GM21360 (cell line): Measurements from ENCODE around the gene ICAM1.

Experiments
- ATAC-seq: cut with Tn5 transposase; IDR thresholded peaks from one replicate; pipeline ENCODE4 v1.9.1; 2021; ENCODE audit warnings: mild to moderate bottlenecking, moderate library complexity; ENCODE audit not compliant: unreplicated experiment

The ICAM1 gene

DNA sequence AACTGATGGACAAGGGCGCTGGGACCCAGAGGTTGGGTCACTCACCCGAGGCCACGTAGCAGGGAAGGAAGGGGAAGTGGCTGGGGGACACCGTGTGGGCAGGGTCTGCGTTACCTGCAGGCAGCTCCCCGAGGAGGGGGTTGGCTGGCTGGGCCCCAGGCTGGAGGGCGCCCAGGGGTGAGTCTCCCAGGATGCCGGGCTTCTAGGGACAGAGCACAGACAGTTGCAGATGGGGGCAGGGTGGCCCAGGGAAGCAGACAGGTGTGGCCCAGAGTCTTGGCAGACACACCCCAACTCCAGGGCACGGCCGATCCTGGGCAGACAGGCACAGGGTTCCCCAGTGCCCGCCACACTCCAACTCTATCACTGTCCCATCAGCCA, 50.5 kb downstream of the ICAM1 start:
- ATAC-seq, result no peak

GRCh38 chr19:10321874-10322835, 51.2 kb downstream of the ICAM1 start:
- no peak for ATAC-seq

DNA sequence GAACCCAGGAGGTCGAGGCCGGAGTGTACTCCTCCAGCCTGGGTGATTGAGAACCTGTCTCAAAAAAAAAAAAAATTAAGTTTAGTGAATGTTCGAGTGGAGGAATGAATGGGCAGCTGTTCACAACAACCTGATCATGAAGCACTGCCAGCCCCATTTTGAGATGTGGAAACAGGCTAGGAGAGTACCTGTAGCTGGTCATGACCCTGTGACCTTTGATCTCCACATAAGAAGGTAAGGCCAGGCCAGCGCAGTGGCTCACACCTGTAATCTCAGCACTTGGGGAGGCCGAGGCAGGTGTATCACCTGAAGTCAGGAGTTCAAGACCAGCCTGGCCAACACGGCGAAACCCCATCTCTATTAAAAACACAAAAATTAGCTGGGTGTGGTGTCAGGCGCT, 54.8 kb downstream of the ICAM1 start:
- no peak for ATAC-seq

DNA sequence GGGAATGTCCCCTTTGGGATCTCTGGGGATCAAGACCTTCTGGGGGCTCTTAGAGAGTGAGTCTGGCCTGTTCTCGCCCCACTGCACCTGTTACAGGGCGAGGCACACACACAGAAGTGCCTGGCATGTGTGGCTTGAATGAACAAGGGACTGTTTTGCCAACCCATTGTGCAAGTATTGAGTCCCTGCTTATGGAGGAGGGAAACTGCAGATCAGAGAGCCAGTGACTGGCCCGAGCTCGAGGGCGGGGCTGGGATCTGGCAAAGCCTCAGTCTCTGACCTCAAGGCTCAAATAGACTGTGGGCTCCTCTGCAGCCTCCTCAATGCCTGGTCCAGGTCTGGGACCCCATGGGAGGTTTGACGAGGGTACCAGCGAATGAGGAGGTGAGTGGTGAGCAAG, 56.9 kb downstream of the ICAM1 start:
- ATAC-seq, result no peak

DNA sequence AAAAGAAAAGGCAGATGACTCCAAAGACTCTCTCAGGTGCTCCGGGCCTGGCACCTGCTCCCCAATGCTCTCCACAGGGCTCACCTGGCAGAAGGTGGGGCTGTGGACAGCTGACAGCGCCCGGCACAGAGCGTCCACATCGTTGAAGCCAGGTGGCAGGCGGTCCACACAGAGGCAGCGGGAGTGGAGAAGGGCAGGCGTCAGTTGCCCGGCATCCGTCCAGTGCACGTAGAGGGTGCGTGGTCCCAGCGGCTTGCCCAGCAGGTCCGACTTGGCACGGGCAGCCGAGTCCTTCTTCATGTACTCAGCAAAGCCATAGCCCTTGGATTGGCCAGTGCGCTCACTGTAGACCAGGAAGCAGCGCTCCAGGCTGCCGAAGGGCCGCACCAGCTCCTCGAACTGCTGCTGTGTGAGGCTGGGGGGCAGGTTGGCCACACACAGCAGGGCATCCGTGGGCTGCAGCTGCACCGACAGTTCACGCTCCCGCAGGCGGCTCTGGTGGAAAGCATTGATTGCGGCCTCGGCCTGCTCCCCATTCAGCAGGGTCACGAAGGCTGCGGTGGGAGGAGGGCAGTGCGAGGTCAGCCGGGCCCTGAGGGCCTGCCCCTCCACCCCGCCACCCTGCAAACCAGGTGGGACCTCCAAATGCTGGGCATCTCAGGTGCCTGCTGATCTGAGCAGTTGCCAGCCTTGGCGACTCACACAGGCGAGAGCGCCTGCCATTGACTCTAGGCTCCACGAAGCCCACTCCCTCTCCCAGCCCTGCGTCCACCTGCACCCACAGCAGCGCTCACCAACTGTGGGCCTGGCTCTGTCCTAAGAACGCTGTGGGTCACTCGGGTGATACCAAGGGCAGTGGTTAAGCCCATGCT, 57.9 kb downstream of the ICAM1 start:
- no peak for ATAC-seq

DNA sequence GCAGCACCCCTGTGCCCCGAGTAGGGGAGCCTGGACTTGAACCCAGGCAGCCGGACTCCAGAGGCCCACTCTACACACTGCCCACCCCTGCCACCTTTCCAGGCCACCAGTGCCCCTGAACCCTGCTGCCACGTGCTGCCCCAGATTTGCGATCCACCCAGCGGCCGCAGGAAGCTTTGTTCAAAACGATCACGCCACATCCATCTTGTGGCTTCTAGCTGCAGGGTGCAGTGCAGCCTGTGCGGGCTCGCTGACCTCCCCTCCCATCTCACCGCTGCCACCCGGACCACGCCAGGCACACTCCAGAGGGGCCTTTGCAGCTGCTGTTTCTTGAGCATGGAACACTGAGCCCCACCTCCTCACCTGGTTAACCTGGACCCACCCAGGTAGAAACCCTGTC, 58.6 kb downstream of the ICAM1 start:
- no peak for ATAC-seq

DNA sequence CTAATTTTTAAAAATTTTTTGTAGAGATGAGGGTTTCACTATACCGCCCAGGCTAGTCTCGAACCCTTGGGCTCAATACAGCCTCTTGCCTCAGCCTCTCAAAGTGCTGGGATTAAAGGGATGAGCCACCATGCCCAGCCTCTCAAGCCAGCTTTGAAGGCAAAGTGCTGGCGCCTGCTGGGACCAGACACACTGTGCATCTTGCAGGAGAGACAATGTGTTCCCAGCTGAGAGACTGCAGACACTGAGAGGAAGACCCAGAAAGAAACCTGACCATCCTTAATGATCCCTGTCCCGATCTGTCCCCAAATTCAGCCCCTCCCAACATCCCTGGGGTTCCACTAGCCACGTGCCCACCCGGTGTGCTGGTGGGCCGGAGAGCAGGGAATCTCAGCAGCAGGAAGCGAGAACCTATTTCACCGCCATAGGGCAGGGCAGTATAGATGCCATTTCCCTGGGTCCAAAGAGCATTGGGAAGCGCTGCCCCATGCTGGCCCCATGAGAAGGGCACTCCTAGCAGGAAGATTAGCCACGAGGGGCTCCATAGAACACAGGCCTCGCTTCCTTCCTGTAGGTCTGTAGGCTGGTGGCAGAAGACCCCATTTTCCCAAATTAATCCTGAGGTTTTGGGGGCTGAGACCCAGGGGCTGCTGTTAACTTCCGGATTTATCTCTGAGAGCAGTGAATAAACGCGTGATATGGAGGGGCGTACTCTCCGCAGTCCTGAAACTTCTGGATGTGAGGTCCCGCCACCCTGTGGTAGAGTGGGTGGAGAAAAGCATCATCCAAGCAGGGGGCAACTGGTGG, 61.4 kb downstream of the ICAM1 start:
- no peak for ATAC-seq

- ATAC-seq, result peak; percentile 83
Observed at GRCh38 chr19:10332965-10333757, 62.2 kb downstream of the ICAM1 start, which contains the start of gene RAVER1. Gene RAVER1, minus strand, starts transcription at chr19:10333529. Its CDS starts 22 bp downstream, at chr19:10333507.

- no peak for ATAC-seq
Observed at GRCh38 chr19:10333758-10334587, 63.1 kb downstream of the ICAM1 start.

- ATAC-seq, result no peak
Observed at GRCh38 chr19:10334588-10335351, 63.9 kb downstream of the ICAM1 start.

DNA sequence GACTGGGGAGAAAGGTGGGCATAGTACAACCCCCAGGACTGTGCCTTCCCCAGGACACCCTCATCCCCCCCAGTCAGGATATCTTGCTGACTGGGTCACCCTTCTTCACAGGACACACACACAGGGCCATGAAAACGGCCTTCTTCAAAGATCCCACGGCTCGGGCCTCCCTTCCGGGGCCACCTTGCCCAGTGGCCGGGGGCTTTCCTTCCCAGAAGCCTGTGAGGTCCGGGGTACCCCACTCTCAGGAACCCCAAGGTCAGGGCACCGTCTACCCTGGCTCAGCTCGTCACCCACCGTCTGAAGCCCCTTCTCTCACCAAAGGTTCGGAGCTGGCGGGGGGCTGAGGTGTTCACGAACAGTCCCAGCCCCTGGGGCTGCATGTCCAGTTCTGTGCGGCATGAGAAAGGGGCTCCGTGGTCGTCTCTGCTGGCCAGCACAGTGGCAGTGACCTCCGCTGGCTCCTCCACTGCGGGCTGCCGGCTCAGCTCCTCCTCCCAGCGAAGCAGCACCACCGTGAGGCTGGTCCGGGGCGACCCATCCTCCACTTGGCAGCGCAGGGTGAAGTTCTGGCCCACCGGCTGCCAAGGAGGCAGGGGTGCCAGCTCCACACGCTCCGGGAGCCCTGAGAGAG, 64.5 kb downstream of the ICAM1 start:
- ATAC-seq, result no peak
